ENCODE data around the gene ZBTB16. TPM values are rescaled to one million over a fixed set of nuclear protein-coding genes. Genes with fewer than 3 reads are reported as not detected.

Gene ZBTB16
- total and polyA plus RNA-seq, 8 donors: 7.9 to 318 (median 55.3) TPM

GRCh38 chr11:114058026-114058706 lies 1.3 kb upstream of the ZBTB16 start:
- Histone ChIP-seq H3K9me3 (no peaks in the 10 kb centered on the region), H3K27ac (peak overlapping the region; percentile 47 to 99 (median 97)), H3K36me3 (peaks cover 3 to 22% (median 9%) of the 10 kb centered on the region in 4 donors), H3K4me3 (peak overlapping the region; percentile 93 to 97 (median 96)), H3K27me3 (peaks cover 0 to 32% (median 0%) of the 10 kb centered on the region in 3 donors), H3K4me1 (peaks cover 30 to 50% (median 32%) of the 10 kb centered on the region in 4 donors)
- DNase-seq: no peak
- WGBS, 5 donors: 48 to 65% (median 50%) methylated on average over 9 to 25 of the region's 25 CpGs
- TF ChIP-seq POLR2A (IDR thresholded peaks at IDR 0.05) (no peak), POLR2AphosphoS5 (IDR thresholded peaks at IDR 0.05) (no peak), EP300 (IDR thresholded peaks at IDR 0.05) (no peak)
- TF ChIP-seq, protein P1, sequence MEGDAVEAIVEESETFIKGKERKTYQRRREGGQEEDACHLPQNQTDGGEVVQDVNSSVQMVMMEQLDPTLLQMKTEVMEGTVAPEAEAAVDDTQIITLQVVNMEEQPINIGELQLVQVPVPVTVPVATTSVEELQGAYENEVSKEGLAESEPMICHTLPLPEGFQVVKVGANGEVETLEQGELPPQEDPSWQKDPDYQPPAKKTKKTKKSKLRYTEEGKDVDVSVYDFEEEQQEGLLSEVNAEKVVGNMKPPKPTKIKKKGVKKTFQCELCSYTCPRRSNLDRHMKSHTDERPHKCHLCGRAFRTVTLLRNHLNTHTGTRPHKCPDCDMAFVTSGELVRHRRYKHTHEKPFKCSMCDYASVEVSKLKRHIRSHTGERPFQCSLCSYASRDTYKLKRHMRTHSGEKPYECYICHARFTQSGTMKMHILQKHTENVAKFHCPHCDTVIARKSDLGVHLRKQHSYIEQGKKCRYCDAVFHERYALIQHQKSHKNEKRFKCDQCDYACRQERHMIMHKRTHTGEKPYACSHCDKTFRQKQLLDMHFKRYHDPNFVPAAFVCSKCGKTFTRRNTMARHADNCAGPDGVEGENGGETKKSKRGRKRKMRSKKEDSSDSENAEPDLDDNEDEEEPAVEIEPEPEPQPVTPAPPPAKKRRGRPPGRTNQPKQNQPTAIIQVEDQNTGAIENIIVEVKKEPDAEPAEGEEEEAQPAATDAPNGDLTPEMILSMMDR (IDR thresholded peaks at IDR 0.05): no peak
- intact Hi-C loops (cut with DNase I; ENCODE audit: low total_unique reads): loop anchor here (10.0 kb wide), 1 partner anchor 197 kb away; no protein-coding TSS in a partner anchor

GRCh38 chr11:114058871-114059277 lies 637 bp upstream of the ZBTB16 start:
- H3K27me3 ChIP-seq: peaks cover 0 to 32% (median 0%) of the 10 kb centered on the region in 3 donors
- H3K4me3 ChIP-seq: peak overlapping the region; percentile 93 to 97 (median 96)
- TF ChIP-seq, protein P1 (IDR thresholded peaks at IDR 0.05): no peak
- no peak for TF ChIP-seq POLR2AphosphoS5 (IDR thresholded peaks at IDR 0.05)
- no peak for TF ChIP-seq EP300 (IDR thresholded peaks at IDR 0.05)
- no peak for TF ChIP-seq POLR2A (IDR thresholded peaks at IDR 0.05)
- 2 to 11% (median 3%) methylated on average over 25 of the region's 25 CpGs for WGBS, 5 donors
- intact Hi-C loops (cut with DNase I; ENCODE audit: low total_unique reads): loop anchor here (10.0 kb wide), 1 partner anchor 196 kb away; no protein-coding TSS in a partner anchor
- H3K27ac ChIP-seq: peak overlapping the region; percentile 47 to 99 (median 97)
- H3K36me3 ChIP-seq: peaks cover 10 to 29% (median 17%) of the 10 kb centered on the region in 4 donors
- peaks cover 37 to 57% (median 39%) of the 10 kb centered on the region in 4 donors for H3K4me1 ChIP-seq
- no peaks in the 10 kb centered on the region for H3K9me3 ChIP-seq
- peak in 1 of 2 donors; percentile 47 for DNase-seq

- intact Hi-C loops (cut with DNase I; ENCODE audit: low total_unique reads): loop anchor here (10.0 kb wide), 2 partner anchors 125 to 195 kb away; no protein-coding TSS in a partner anchor
- Histone ChIP-seq H3K4me1 (peaks cover 48 to 68% (median 50%) of the 10 kb centered on the region in 4 donors), H3K36me3 (peaks cover 21 to 40% (median 28%) of the 10 kb centered on the region in 4 donors), H3K9me3 (no peaks in the 10 kb centered on the region), H3K27me3 (peaks cover 0 to 32% (median 0%) of the 10 kb centered on the region in 3 donors), H3K4me3 (peak overlapping the region; percentile 93 to 97 (median 96)), H3K27ac (peak overlapping the region; percentile 94 to 99 (median 97))
- WGBS, 5 donors: 0 to 1% (median 0%) methylated on average over 9 to 33 of the region's 33 CpGs
- TF ChIP-seq, protein P1 (IDR thresholded peaks at IDR 0.05): peak in 1 of 7 experiments; percentile 3
- TF ChIP-seq POLR2AphosphoS5 (IDR thresholded peaks at IDR 0.05) (no peak), POLR2A (IDR thresholded peaks at IDR 0.05) (no peak), EP300 (IDR thresholded peaks at IDR 0.05) (no peak)
- DNase-seq: peak; percentile 55 to 72
Observed at GRCh38 chr11:114059984-114060391, 477 bp downstream of the ZBTB16 start.

DNA sequence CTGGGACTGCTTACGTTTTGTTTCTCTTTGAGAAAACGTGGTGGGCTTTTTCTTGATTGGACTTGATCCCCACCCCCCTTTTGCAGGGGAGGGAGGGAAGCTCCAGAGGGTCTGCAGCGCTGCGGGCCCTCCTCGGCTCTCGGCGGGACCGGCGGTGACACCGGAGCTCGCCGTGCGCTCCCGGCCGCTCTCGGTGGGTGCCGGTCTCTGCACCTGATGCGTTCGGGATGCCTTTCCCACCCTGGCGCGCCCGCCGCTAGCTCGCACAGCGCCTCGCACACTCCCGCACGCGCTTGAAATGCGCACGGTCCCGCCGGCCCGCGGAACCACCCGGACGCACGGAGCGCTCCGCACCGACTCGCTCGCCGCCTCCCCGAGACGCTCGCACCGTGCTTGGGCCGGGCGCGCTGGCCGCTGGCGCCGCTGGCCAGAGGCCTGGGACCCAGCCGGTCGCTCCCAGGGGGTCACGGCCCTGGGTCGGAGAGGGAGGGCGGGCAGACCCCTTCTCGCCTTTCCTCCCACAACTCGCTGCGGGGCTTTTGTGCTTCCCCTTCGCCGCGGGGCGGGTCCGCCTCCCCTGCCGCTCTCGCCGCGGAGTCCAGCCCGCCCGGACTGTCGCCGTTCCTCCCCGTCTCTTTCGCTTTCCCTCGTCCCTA lies 1.0 kb downstream of the ZBTB16 start:
- DNase-seq: peak; percentile 45 to 77
- peak overlapping the region; percentile 94 to 99 (median 97) for H3K27ac ChIP-seq
- intact Hi-C loops (cut with DNase I; ENCODE audit: low total_unique reads): loop anchor here (10.0 kb wide), 1 partner anchor 124 kb away; no protein-coding TSS in a partner anchor
- peaks cover 26 to 46% (median 32%) of the 10 kb centered on the region in 4 donors for H3K36me3 ChIP-seq
- H3K4me3 ChIP-seq: peak overlapping the region; percentile 93 to 97 (median 96)
- no peak for TF ChIP-seq EP300 (IDR thresholded peaks at IDR 0.05)
- peak in 1 of 3 donors; percentile 53 for TF ChIP-seq POLR2AphosphoS5 (IDR thresholded peaks at IDR 0.05)
- peaks cover 54 to 73% (median 55%) of the 10 kb centered on the region in 4 donors for H3K4me1 ChIP-seq
- no peaks in the 10 kb centered on the region for H3K9me3 ChIP-seq
- WGBS, 5 donors: 0% methylated on average over 23 to 78 of the region's 78 CpGs
- H3K27me3 ChIP-seq: peaks cover 0 to 32% (median 0%) of the 10 kb centered on the region in 3 donors

All from stomach (tissue), 9 donors.